ENCODE data around the gene TGFB2.

The TGFB2 gene

GRCh38 chr1:218409946-218410510 is 64.9 kb downstream of the TGFB2 start:
- DNase-seq (ENCODE audit: low read depth), result no peak
- no peak overlapping the region for H3K4me3 ChIP-seq (ENCODE audit: low read length)
- TF ChIP-seq CTCF (conservative IDR thresholded peaks at IDR 0.05; ENCODE audit: low read length), result no peak

- no peak for DNase-seq (ENCODE audit: low read depth)
- no peak for TF ChIP-seq CTCF (conservative IDR thresholded peaks at IDR 0.05; ENCODE audit: low read length)
Observed at GRCh38 chr1:218411101-218411500, 66.0 kb downstream of the TGFB2 start.

GRCh38 chr1:218412171-218412570 is 67.0 kb downstream of the TGFB2 start:
- TF ChIP-seq CTCF (conservative IDR thresholded peaks at IDR 0.05; ENCODE audit: low read length), result no peak
- DNase-seq (ENCODE audit: low read depth), result peak; percentile 67
- H3K4me3 ChIP-seq (ENCODE audit: low read length), result no peak overlapping the region

More at GRCh38 chr1:218411101-218411500, 66.0 kb downstream of the TGFB2 start:
- H3K4me3 ChIP-seq (ENCODE audit: low read length), result no peak overlapping the region

GRCh38 chr1:218413179-218413578 is 68.0 kb downstream of the TGFB2 start:
- TF ChIP-seq CTCF (conservative IDR thresholded peaks at IDR 0.05; ENCODE audit: low read length), result no peak
- H3K4me3 ChIP-seq (ENCODE audit: low read length), result no peak overlapping the region

GRCh38 chr1:218414060-218414728 is 69.1 kb downstream of the TGFB2 start:
- DNase-seq (ENCODE audit: low read depth), result no peak
- no peak for TF ChIP-seq CTCF (conservative IDR thresholded peaks at IDR 0.05; ENCODE audit: low read length)

More at GRCh38 chr1:218413179-218413578, 68.0 kb downstream of the TGFB2 start:
- DNase-seq (ENCODE audit: low read depth), result no peak

GRCh38 chr1:218415726-218416125 is 70.6 kb downstream of the TGFB2 start:
- TF ChIP-seq CTCF (conservative IDR thresholded peaks at IDR 0.05; ENCODE audit: low read length), result no peak
- no peak overlapping the region for H3K4me3 ChIP-seq (ENCODE audit: low read length)
- DNase-seq (ENCODE audit: low read depth), result no peak

More at GRCh38 chr1:218414060-218414728, 69.1 kb downstream of the TGFB2 start:
- no peak overlapping the region for H3K4me3 ChIP-seq (ENCODE audit: low read length)

- no peak for DNase-seq (ENCODE audit: low read depth)
- no peak for TF ChIP-seq CTCF (conservative IDR thresholded peaks at IDR 0.05; ENCODE audit: low read length)
- H3K4me3 ChIP-seq (ENCODE audit: low read length), result no peak overlapping the region
Observed at GRCh38 chr1:218421531-218421930, 76.4 kb downstream of the TGFB2 start.

Data from AG10803 (cell line).